Putamen (tissue), 1 donor: ENCODE data around the gene ARID1B.
"Not testable (repeated sequence)": the region's sequence is repeated elsewhere in the genome, so short reads cannot be mapped to it uniquely, and the experiment has no call there.

Source experiments
- DNase-seq: peaks from one replicate; pipeline ENCODE4 v3.0.0-alpha.2; 2016; ENCODE audit warnings: low spot score

The ARID1B gene

GRCh38 chr6:157135691-157136090 lies 358.5 kb downstream of the ARID1B start:
- DNase-seq: no peak

GRCh38 chr6:157137501-157137900 lies 360.3 kb downstream of the ARID1B start:
- DNase-seq: no peak

GRCh38 chr6:157139054-157139708 lies 362.0 kb downstream of the ARID1B start:
- DNase-seq: no peak

GRCh38 chr6:157143171-157143889 lies 366.2 kb downstream of the ARID1B start:
- no peak for DNase-seq

- DNase-seq: no peak
These were observed 367.0 kb downstream of the ARID1B start for GRCh38 chr6:157143890-157144798.

- no peak for DNase-seq
These were observed 367.8 kb downstream of the ARID1B start for GRCh38 chr6:157144859-157145568.

GRCh38 chr6:157145656-157146285 lies 368.6 kb downstream of the ARID1B start:
- no peak for DNase-seq

- DNase-seq: not testable (repeated sequence)
These were observed 370.2 kb downstream of the ARID1B start for GRCh38 chr6:157147054-157148026.

GRCh38 chr6:157148391-157149323 lies 371.5 kb downstream of the ARID1B start:
- peak; percentile 68 for DNase-seq

- no peak for DNase-seq
These were observed 372.9 kb downstream of the ARID1B start for GRCh38 chr6:157150076-157150475.

- no peak for DNase-seq
These were observed 373.9 kb downstream of the ARID1B start for GRCh38 chr6:157151029-157151428.

- DNase-seq: no peak
These were observed 374.8 kb downstream of the ARID1B start for GRCh38 chr6:157151989-157152388.

- DNase-seq: no peak
These were observed 375.4 kb downstream of the ARID1B start for GRCh38 chr6:157152556-157152955.

- no peak for DNase-seq
These were observed 378.6 kb downstream of the ARID1B start for GRCh38 chr6:157155804-157156203.

- DNase-seq: no peak
These were observed 380.1 kb downstream of the ARID1B start for GRCh38 chr6:157157258-157157657.

GRCh38 chr6:157158456-157158855 lies 381.3 kb downstream of the ARID1B start:
- DNase-seq: no peak

- no peak for DNase-seq
These were observed 381.7 kb downstream of the ARID1B start for GRCh38 chr6:157158897-157159296.

- no peak for DNase-seq
These were observed 382.2 kb downstream of the ARID1B start for GRCh38 chr6:157159348-157159747.

GRCh38 chr6:157161912-157162311 lies 384.7 kb downstream of the ARID1B start:
- DNase-seq: no peak
